NT2/D1 (cell line): ENCODE results near the gene OR2AG1.

ENCODE experiments used
- DNase-seq: peaks from one replicate; pipeline ENCODE4 v3.0.0-alpha.2; 2011; ENCODE audit warnings: low read depth, low spot score
- H3K27me3 ChIP-seq: 2 replicates; pipeline ENCODE4 v1.6.0; 2011; ENCODE audit warnings: mild to moderate bottlenecking; ENCODE audit not compliant: insufficient read length, insufficient read depth
- H3K36me3 ChIP-seq: 2 replicates; pipeline ENCODE4 v1.6.1; 2011; ENCODE audit warnings: mild to moderate bottlenecking, low read length, mixed read lengths; ENCODE audit not compliant: insufficient read depth, insufficient read length
- H3K4me1 ChIP-seq: 2 replicates; pipeline ENCODE4 v1.5.1; 2011; ENCODE audit not compliant: insufficient read depth, insufficient read length
- H3K4me3 ChIP-seq: 2 replicates; pipeline ENCODE4 v1.5.1; 2011; ENCODE audit warnings: low read depth; ENCODE audit not compliant: insufficient read length
- H3K9ac ChIP-seq: 2 replicates; pipeline ENCODE4 v1.6.0; 2011; ENCODE audit warnings: low read depth; ENCODE audit not compliant: insufficient read length
- H3K9me3 ChIP-seq: 2 replicates; pipeline ENCODE4 v1.5.1; 2011; ENCODE audit warnings: mild to moderate bottlenecking, low read length; ENCODE audit not compliant: insufficient read depth
- SUZ12 ChIP-seq: IDR thresholded peaks from 2 replicates; pipeline ENCODE4 v1.6.1; 2011; ENCODE audit not compliant: insufficient read length, insufficient read depth; ENCODE audit errors: extremely low read depth
- YY1 ChIP-seq: IDR thresholded peaks from 2 replicates; pipeline ENCODE4 v1.6.1; 2011; ENCODE audit not compliant: insufficient read length, insufficient read depth
- ZNF274 ChIP-seq: IDR thresholded peaks from 2 replicates; pipeline ENCODE4 v1.6.1; 2011; ENCODE audit warnings: mild to moderate bottlenecking, low read depth, low read length

The OR2AG1 gene

GRCh38 chr11:6755953-6756347 lies 26.9 kb upstream of the OR2AG1 start:
- no peak for TF ChIP-seq ZNF274
- no peak for TF ChIP-seq YY1
- TF ChIP-seq SUZ12, result no peak

GRCh38 chr11:6757373-6757967 lies 25.4 kb upstream of the OR2AG1 start:
- peak; percentile 58 for DNase-seq
- Histone ChIP-seq H3K36me3 (no peaks in the 10 kb centered on the region), H3K4me1 (no peaks in the 10 kb centered on the region), H3K27me3 (no peaks in the 10 kb centered on the region), H3K9me3 (no peaks in the 10 kb centered on the region), H3K4me3 (no peak overlapping the region), H3K9ac (no peak overlapping the region)
- TF ChIP-seq ZNF274, result no peak

More at GRCh38 chr11:6755953-6756347, 26.9 kb upstream of the OR2AG1 start:
- H3K4me1 ChIP-seq, result no peaks in the 10 kb centered on the region
- H3K4me3 ChIP-seq, result no peak overlapping the region
- no peak for DNase-seq
- no peak overlapping the region for H3K9ac ChIP-seq
- H3K9me3 ChIP-seq, result no peaks in the 10 kb centered on the region
- no peaks in the 10 kb centered on the region for H3K27me3 ChIP-seq
- no peaks in the 10 kb centered on the region for H3K36me3 ChIP-seq

- Histone ChIP-seq H3K9ac (no peak within 1 kb of the TSS), H3K27me3 (no peaks in the 10 kb centered on the region), H3K9me3 (no peaks in the 10 kb centered on the region), H3K4me3 (no peak within 1 kb of the TSS), H3K4me1 (no peaks in the 10 kb centered on the region), H3K36me3 (no peaks in the 10 kb centered on the region)
- TF ChIP-seq YY1, result no peak
- no peak for TF ChIP-seq SUZ12
- TF ChIP-seq ZNF274, result no peak
- DNase-seq, result no peak
Measured at GRCh38 chr11:6771926-6772893, 10.6 kb upstream of the OR2AG1 start, which contains the start of gene OR2AG2. Gene OR2AG2, minus strand, starts transcription at chr11:6771976. Its CDS starts 3,019 bp downstream, at chr11:6768957.

GRCh38 chr11:6778518-6778917 lies 4.3 kb upstream of the OR2AG1 start:
- H3K36me3 ChIP-seq, result no peaks in the 10 kb centered on the region
- no peaks in the 10 kb centered on the region for H3K27me3 ChIP-seq
- no peak for DNase-seq
- no peak overlapping the region for H3K4me3 ChIP-seq
- H3K9me3 ChIP-seq, result no peaks in the 10 kb centered on the region
- TF ChIP-seq YY1 (no peak), SUZ12 (no peak), ZNF274 (no peak)
- H3K9ac ChIP-seq, result no peak overlapping the region
- H3K4me1 ChIP-seq, result no peaks in the 10 kb centered on the region

- no peaks in the 10 kb centered on the region for H3K4me1 ChIP-seq
- TF ChIP-seq ZNF274 (no peak), YY1 (no peak), SUZ12 (no peak)
- no peaks in the 10 kb centered on the region for H3K27me3 ChIP-seq
Measured at GRCh38 chr11:6780829-6781228, 2.0 kb upstream of the OR2AG1 start.

GRCh38 chr11:6790546-6790945 lies 7.7 kb downstream of the OR2AG1 start:
- Histone ChIP-seq H3K27me3 (no peaks in the 10 kb centered on the region), H3K9ac (no peak overlapping the region)
- TF ChIP-seq YY1 (no peak), ZNF274 (no peak), SUZ12 (no peak)

More at GRCh38 chr11:6780829-6781228, 2.0 kb upstream of the OR2AG1 start:
- Histone ChIP-seq H3K9ac (no peak overlapping the region), H3K4me3 (no peak overlapping the region), H3K9me3 (no peaks in the 10 kb centered on the region), H3K36me3 (no peaks in the 10 kb centered on the region)
- no peak for DNase-seq

GRCh38 chr11:6794639-6795038 lies 11.8 kb downstream of the OR2AG1 start:
- peaks cover 3% of the 10 kb centered on the region; the same call in 1 of the 2 replicates for H3K9me3 ChIP-seq
- no peaks in the 10 kb centered on the region for H3K4me1 ChIP-seq
- H3K27me3 ChIP-seq, result no peaks in the 10 kb centered on the region
- H3K9ac ChIP-seq, result no peak overlapping the region
- no peak for DNase-seq
- H3K4me3 ChIP-seq, result no peak overlapping the region
- H3K36me3 ChIP-seq, result no peaks in the 10 kb centered on the region
- no peak for TF ChIP-seq SUZ12
- TF ChIP-seq ZNF274, result no peak
- no peak for TF ChIP-seq YY1

More at GRCh38 chr11:6790546-6790945, 7.7 kb downstream of the OR2AG1 start:
- no peak overlapping the region for H3K4me3 ChIP-seq
- no peak for DNase-seq
- H3K4me1 ChIP-seq, result no peaks in the 10 kb centered on the region
- H3K36me3 ChIP-seq, result no peaks in the 10 kb centered on the region
- no peaks in the 10 kb centered on the region for H3K9me3 ChIP-seq
